Measurements from ENCODE around the gene MAML2.

DNA sequence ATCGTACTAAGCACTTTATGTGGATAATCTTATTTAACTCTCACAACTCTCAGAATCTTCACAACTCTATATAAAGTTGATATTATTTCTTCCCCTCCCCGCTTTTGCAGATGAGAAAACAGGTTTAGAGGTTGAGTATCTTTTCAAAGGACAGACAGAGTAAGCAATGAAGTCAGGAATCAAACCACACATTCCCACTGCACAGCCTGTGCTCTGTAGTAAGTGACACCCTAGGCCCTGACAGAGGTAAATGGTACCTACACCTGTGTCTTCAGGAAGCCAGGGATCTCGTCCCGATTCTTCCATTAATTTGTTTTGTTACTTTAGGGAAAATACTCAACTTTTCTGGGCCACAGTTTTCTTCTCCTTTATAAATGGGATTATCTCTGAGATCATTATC lies 246.6 kb downstream of the MAML2 start:
- no peak for TF ChIP-seq CTCF (IDR thresholded peaks at IDR 0.05)
- no peak for TF ChIP-seq POLR2A (IDR thresholded peaks at IDR 0.05)
